NCI-H460 (cell line): ENCODE results near the gene RDH5. TPM values are rescaled to one million over a fixed set of nuclear protein-coding genes. Genes with fewer than 3 reads are reported as not detected.

Experiments
- DNase-seq: peaks from one replicate; pipeline ENCODE4 v3.0.0-alpha.2; 2016; ENCODE audit warnings: low read depth; ENCODE audit errors: extremely low read depth
- total RNA-seq: library from RNA; depleted of rRNA; stranded (reverse); fragments of >200 nt; shearing (Covaris generic); gene quantifications from 2 replicates; pipeline ENCODE4 v1.2.3, GENCODE V29; 2014

The RDH5 gene
- total RNA-seq, 1 experiment from 2014 or later, result 3.0 TPM

GRCh38 chr12:55727643-55728185, 7.5 kb downstream of the RDH5 start:
- no peak for DNase-seq

GRCh38 chr12:55728186-55728938, 8.2 kb downstream of the RDH5 start:
- DNase-seq, result peak; percentile 36

- peak; percentile 87 for DNase-seq
Measured at GRCh38 chr12:55728939-55729818, 9.0 kb downstream of the RDH5 start, which contains the start of gene CD63. Gene CD63 (minus strand): TSS chr12:55729009. CDS start chr12:55728341, 668 bp downstream.

- no peak for DNase-seq
Measured at GRCh38 chr12:55729819-55730818, 9.9 kb downstream of the RDH5 start.

GRCh38 chr12:55732288-55732687, 12.1 kb downstream of the RDH5 start:
- DNase-seq, result no peak

GRCh38 chr12:55733021-55733555, 12.9 kb downstream of the RDH5 start:
- DNase-seq, result no peak

GRCh38 chr12:55733858-55734257, 13.7 kb downstream of the RDH5 start:
- no peak for DNase-seq

GRCh38 chr12:55734595-55734994, 14.4 kb downstream of the RDH5 start:
- DNase-seq, result no peak

- no peak for DNase-seq
Measured at GRCh38 chr12:55736076-55736475, 15.9 kb downstream of the RDH5 start.

GRCh38 chr12:55736780-55737580, 16.8 kb downstream of the RDH5 start:
- peak; percentile 50 for DNase-seq

GRCh38 chr12:55737581-55738122, 17.5 kb downstream of the RDH5 start:
- DNase-seq, result no peak

GRCh38 chr12:55738123-55739024, 18.2 kb downstream of the RDH5 start:
- DNase-seq, result peak; percentile 83

- no peak for DNase-seq
Measured at GRCh38 chr12:55739025-55739378, 18.8 kb downstream of the RDH5 start.

- no peak for DNase-seq
Measured at GRCh38 chr12:55741931-55742680, 21.9 kb downstream of the RDH5 start.

- peak; percentile 69 for DNase-seq
Measured at GRCh38 chr12:55742719-55743405, 22.7 kb downstream of the RDH5 start, which contains the start of gene GDF11. Gene GDF11 (plus strand): TSS chr12:55743122. CDS start chr12:55743317, 195 bp downstream.
